Superior temporal gyrus (tissue), 1 donor: ENCODE data around the gene RETREG1.
"Not testable (repeated sequence)": the region's sequence is repeated elsewhere in the genome, so short reads cannot be mapped to it uniquely, and the experiment has no call there.

Source experiments
- DNase-seq: peaks from one replicate; pipeline ENCODE4 v3.0.0-alpha.2; 2016; ENCODE audit errors: extremely low spot score

Gene RETREG1

GRCh38 chr5:16487456-16487855 lies 129.3 kb downstream of the RETREG1 start:
- no peak for DNase-seq

- DNase-seq, result no peak
These were observed 130.1 kb downstream of the RETREG1 start for GRCh38 chr5:16486711-16487111.

GRCh38 chr5:16485656-16486055 lies 131.1 kb downstream of the RETREG1 start:
- no peak for DNase-seq

- DNase-seq, result no peak
These were observed 132.7 kb downstream of the RETREG1 start for GRCh38 chr5:16484081-16484480.

- DNase-seq, result no peak
These were observed 133.4 kb downstream of the RETREG1 start for GRCh38 chr5:16483361-16483760.

- no peak for DNase-seq
These were observed 133.9 kb downstream of the RETREG1 start for GRCh38 chr5:16482891-16483290.

- DNase-seq, result no peak
These were observed 135.8 kb downstream of the RETREG1 start for GRCh38 chr5:16480821-16481538.

GRCh38 chr5:16480144-16480543 lies 136.7 kb downstream of the RETREG1 start:
- no peak for DNase-seq

GRCh38 chr5:16477541-16477940 lies 139.3 kb downstream of the RETREG1 start:
- DNase-seq, result no peak

- not testable (repeated sequence) for DNase-seq
These were observed 140.4 kb downstream of the RETREG1 start for GRCh38 chr5:16476417-16476816.

- DNase-seq, result no peak
These were observed 145.4 kb downstream of the RETREG1 start for GRCh38 chr5:16471387-16471786.

GRCh38 chr5:16467363-16468219 lies 149.2 kb downstream of the RETREG1 start:
- no peak for DNase-seq

GRCh38 chr5:16465544-16466432 lies 151.0 kb downstream of the RETREG1 start, which contains the start of gene ZNF622:
Gene ZNF622 (minus strand): TSS chr5:16465800. CDS start chr5:16465665, 135 bp downstream.
- peak; percentile 96 for DNase-seq

GRCh38 chr5:16464664-16465543 lies 151.9 kb downstream of the RETREG1 start:
- no peak for DNase-seq

- no peak for DNase-seq
These were observed 152.6 kb downstream of the RETREG1 start for GRCh38 chr5:16464231-16464630.

- DNase-seq, result no peak
These were observed 155.0 kb downstream of the RETREG1 start for GRCh38 chr5:16461782-16462181.

- DNase-seq, result no peak
These were observed 155.8 kb downstream of the RETREG1 start for GRCh38 chr5:16461026-16461425.

- DNase-seq, result no peak
These were observed 157.3 kb downstream of the RETREG1 start for GRCh38 chr5:16459451-16459850.

- DNase-seq, result no peak
These were observed 158.9 kb downstream of the RETREG1 start for GRCh38 chr5:16457853-16458252.

GRCh38 chr5:16457451-16457850 lies 159.3 kb downstream of the RETREG1 start:
- no peak for DNase-seq
